ENCODE measurements around the gene GCH1. TPM values are rescaled to one million over a fixed set of nuclear protein-coding genes. Genes with fewer than 3 reads are reported as not detected.

Gene GCH1
- polyA plus RNA-seq, 3 donors, result 55.3 to 68.6 (median 63.3) TPM

DNA sequence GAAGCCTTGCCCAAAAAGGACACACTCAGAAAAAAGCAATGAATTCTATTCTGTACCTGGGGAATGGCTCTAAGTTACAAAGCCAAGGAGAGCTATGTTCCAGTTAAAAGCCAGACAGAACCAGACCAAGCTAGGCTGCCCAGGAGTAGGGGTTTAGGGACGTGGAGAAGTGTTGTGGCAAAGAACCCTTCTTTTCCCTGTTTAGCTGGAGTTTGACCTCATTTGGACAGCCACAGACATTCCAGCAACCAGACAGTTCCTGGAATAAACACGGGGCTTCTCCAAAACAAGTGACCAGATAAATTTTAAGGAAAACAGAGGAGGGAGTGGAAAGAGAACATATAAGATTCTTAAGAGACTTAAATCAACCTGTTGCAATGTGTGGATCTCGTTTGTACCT, 62.3 kb downstream of the GCH1 start:
- Mint-ChIP-seq H3K27me3 (ENCODE audit: low read depth in 3 of 3) (no peaks in the 10 kb centered on the region), H3K9me3 (peaks cover 0 to 2% (median 0%) of the 10 kb centered on the region in 7 donors), H3K36me3 (peaks cover 58 to 71% of the 10 kb centered on the region in 2 donors), H3K4me1 (peaks cover 9% of the 10 kb centered on the region), H3K4me3 (no peak overlapping the region), H3K27ac (no peak overlapping the region)
- TF ChIP-seq, protein P1, sequence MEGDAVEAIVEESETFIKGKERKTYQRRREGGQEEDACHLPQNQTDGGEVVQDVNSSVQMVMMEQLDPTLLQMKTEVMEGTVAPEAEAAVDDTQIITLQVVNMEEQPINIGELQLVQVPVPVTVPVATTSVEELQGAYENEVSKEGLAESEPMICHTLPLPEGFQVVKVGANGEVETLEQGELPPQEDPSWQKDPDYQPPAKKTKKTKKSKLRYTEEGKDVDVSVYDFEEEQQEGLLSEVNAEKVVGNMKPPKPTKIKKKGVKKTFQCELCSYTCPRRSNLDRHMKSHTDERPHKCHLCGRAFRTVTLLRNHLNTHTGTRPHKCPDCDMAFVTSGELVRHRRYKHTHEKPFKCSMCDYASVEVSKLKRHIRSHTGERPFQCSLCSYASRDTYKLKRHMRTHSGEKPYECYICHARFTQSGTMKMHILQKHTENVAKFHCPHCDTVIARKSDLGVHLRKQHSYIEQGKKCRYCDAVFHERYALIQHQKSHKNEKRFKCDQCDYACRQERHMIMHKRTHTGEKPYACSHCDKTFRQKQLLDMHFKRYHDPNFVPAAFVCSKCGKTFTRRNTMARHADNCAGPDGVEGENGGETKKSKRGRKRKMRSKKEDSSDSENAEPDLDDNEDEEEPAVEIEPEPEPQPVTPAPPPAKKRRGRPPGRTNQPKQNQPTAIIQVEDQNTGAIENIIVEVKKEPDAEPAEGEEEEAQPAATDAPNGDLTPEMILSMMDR (IDR thresholded peaks at IDR 0.05), result no peak
- no peak overlapping the region for H3K27ac ChIP-seq (ENCODE audit: low read depth in 1 of 2, low read length in 2 of 2)
- peaks cover 30 to 64% of the 10 kb centered on the region in 2 donors for H3K36me3 ChIP-seq (replicated peaks in 1 of 2; ENCODE audit: control insufficient read depth in 1 of 2, insufficient read depth in 2 of 2, low read length in 2 of 2)
- no peak for DNase-seq
- H3K79me2 ChIP-seq (ENCODE audit: insufficient read depth, low read length), result no peaks in the 10 kb centered on the region
- H3K9ac ChIP-seq (ENCODE audit: insufficient read depth, low read length, poor library complexity, severe bottlenecking), result no peak overlapping the region
- no peak overlapping the region for H3K4me3 ChIP-seq (replicated peaks in 1 of 3; ENCODE audit: low read depth in 2 of 3, low read length in 3 of 3)
- H3K4me1 ChIP-seq (ENCODE audit: control insufficient read depth in 1 of 2, insufficient read depth in 2 of 2, low read length in 2 of 2), result no peaks in the 10 kb centered on the region
- no peaks in the 10 kb centered on the region for H3K9me3 ChIP-seq (replicated peaks in 1 of 2; ENCODE audit: control insufficient read depth in 1 of 2, insufficient read depth in 1 of 2, low read length in 2 of 2)
- WGBS (ENCODE audit: insufficient coverage), result no CpG with 5 or more reads among the region's 3 CpGs
- H3K27me3 ChIP-seq (ENCODE audit: control insufficient read depth in 2 of 2, insufficient read depth in 2 of 2, low read length in 2 of 2), result no peaks in the 10 kb centered on the region
- no peak overlapping the region for H3K4me2 ChIP-seq (replicated peaks; ENCODE audit: extremely low read depth, low read length, poor library complexity, severe bottlenecking)
- intact Hi-C loops (cut with micrococcal nuclease), result no loop called here
- H2AFZ ChIP-seq (ENCODE audit: insufficient read depth, low read depth, low read length, poor library complexity, severe bottlenecking), result no peak overlapping the region
- H4K20me1 ChIP-seq (ENCODE audit: insufficient read depth, low read length), result peaks cover 30% of the 10 kb centered on the region

DNA sequence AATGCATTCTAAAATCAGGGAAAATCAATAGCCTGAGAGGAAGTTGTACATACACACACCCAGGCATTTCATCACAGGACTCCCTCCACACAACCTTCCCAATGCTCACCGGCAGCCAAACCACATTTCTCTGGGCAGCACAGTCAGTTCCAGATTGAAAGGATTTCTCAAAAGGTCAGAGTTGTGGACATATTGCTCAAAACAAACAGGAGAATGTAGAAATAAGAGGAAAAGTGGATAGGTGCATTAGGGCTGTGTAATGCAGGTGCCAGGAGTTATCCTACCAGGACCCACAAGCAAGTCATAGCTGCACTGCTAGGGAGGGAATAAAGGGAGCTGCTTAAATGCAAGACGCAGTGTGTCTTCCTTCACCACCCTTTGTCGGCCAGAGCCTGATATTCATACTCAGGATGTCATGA, 62.9 kb downstream of the GCH1 start:
- no peak overlapping the region for H3K27ac ChIP-seq (ENCODE audit: low read depth in 1 of 2, low read length in 2 of 2)
- H3K9me3 Mint-ChIP-seq, result peaks cover 0 to 2% (median 0%) of the 10 kb centered on the region in 7 donors
- no peak for DNase-seq
- H3K4me1 Mint-ChIP-seq, result peaks cover 9% of the 10 kb centered on the region
- no peak overlapping the region for H3K4me3 Mint-ChIP-seq
- intact Hi-C loops (cut with micrococcal nuclease), result no loop called here
- H3K4me1 ChIP-seq (ENCODE audit: control insufficient read depth in 1 of 2, insufficient read depth in 2 of 2, low read length in 2 of 2), result no peaks in the 10 kb centered on the region
- peaks cover 28% of the 10 kb centered on the region for H4K20me1 ChIP-seq (ENCODE audit: insufficient read depth, low read length)
- WGBS (ENCODE audit: insufficient coverage), result no CpG with 5 or more reads among the region's 3 CpGs
- H3K36me3 Mint-ChIP-seq, result peaks cover 57 to 65% of the 10 kb centered on the region in 2 donors
- H3K9me3 ChIP-seq (replicated peaks in 1 of 2; ENCODE audit: control insufficient read depth in 1 of 2, insufficient read depth in 1 of 2, low read length in 2 of 2), result no peaks in the 10 kb centered on the region
- no peak overlapping the region for H3K9ac ChIP-seq (ENCODE audit: insufficient read depth, low read length, poor library complexity, severe bottlenecking)
- H2AFZ ChIP-seq (ENCODE audit: insufficient read depth, low read depth, low read length, poor library complexity, severe bottlenecking), result no peak overlapping the region
- H3K79me2 ChIP-seq (ENCODE audit: insufficient read depth, low read length), result no peaks in the 10 kb centered on the region
- H3K27ac Mint-ChIP-seq, result peak overlapping the region in 2 of 7 donors; percentile 59 to 78
- H3K4me3 ChIP-seq (replicated peaks in 1 of 3; ENCODE audit: low read depth in 2 of 3, low read length in 3 of 3), result no peak overlapping the region
- no peaks in the 10 kb centered on the region for H3K27me3 ChIP-seq (ENCODE audit: control insufficient read depth in 2 of 2, insufficient read depth in 2 of 2, low read length in 2 of 2)
- no peaks in the 10 kb centered on the region for H3K27me3 Mint-ChIP-seq (ENCODE audit: low read depth in 3 of 3)
- TF ChIP-seq, protein P1 (IDR thresholded peaks at IDR 0.05), result no peak
- H3K4me2 ChIP-seq (replicated peaks; ENCODE audit: extremely low read depth, low read length, poor library complexity, severe bottlenecking), result no peak overlapping the region
- peaks cover 26 to 58% of the 10 kb centered on the region in 2 donors for H3K36me3 ChIP-seq (replicated peaks in 1 of 2; ENCODE audit: control insufficient read depth in 1 of 2, insufficient read depth in 2 of 2, low read length in 2 of 2)
